H1 (cell line): ENCODE measurements around the gene IMPDH1. TPM values are rescaled to one million over a fixed set of nuclear protein-coding genes. Genes with fewer than 3 reads are reported as not detected.

ENCODE experiments used
- CTCF ChIA-PET: fragments of 300-600 bp; sonication (Branson Sonifier 250); formaldehyde crosslinking; loops from one replicate; lab custom pipeline; 2021; ENCODE audit not compliant: partially characterized antibody; lab: Charles Lee
- POLR2A ChIA-PET: fragments of 300-600 bp; sonication (Branson Sonifier 250); formaldehyde crosslinking; loops from one replicate; lab custom pipeline; 2021; ENCODE audit warnings: inconsistent platforms; ENCODE audit not compliant: partially characterized antibody; lab: Charles Lee
- DNase-seq, 2 experiments: peaks; one replicate each; pipeline versions ENCODE4 v3.0.0 to v3.0.0-alpha.2; 2010 to 2022; ENCODE audit warnings: low spot score in 2 of 2, low read depth in 1 of 2, mixed read lengths in 1 of 2
- FAIRE-seq: peaks from 2 replicates; lab custom pipeline; 2011; peaks lifted over from hg19 to GRCh38; lab: Jason Lieb, UNC
- H2AFZ ChIP-seq: 2 replicates; pipeline ENCODE4 v1.8.1; 2012; ENCODE audit warnings: low read length, inconsistent platforms
- H2AK5ac ChIP-seq: 2 replicates; pipeline ENCODE4 v1.6.1; 2013; ENCODE audit warnings: low read depth, low read length
- H2BK120ac ChIP-seq: replicated peaks from 2 replicates; pipeline ENCODE3; 2013; ENCODE audit warnings: low read depth, low read length, inconsistent platforms
- H2BK12ac ChIP-seq: 2 replicates; pipeline ENCODE4 v1.6.1; 2013; ENCODE audit warnings: low read depth, low read length
- H2BK15ac ChIP-seq: 2 replicates; pipeline ENCODE4 v1.6.1; 2013; ENCODE audit warnings: low read length
- H2BK20ac ChIP-seq: 2 replicates; pipeline ENCODE4 v1.6.1; 2013; ENCODE audit warnings: low read length
- H2BK5ac ChIP-seq: 2 replicates; pipeline ENCODE4 v1.6.1; 2013; ENCODE audit warnings: low read depth, low read length
- H3K14ac ChIP-seq: 2 replicates; pipeline ENCODE4 v1.6.1; 2013; ENCODE audit warnings: inconsistent platforms; ENCODE audit not compliant: insufficient read length
- H3K18ac ChIP-seq: 2 replicates; pipeline ENCODE4 v1.6.1; 2013; ENCODE audit warnings: low read length; ENCODE audit errors: extremely low read depth
- H3K23ac ChIP-seq: 2 replicates; pipeline ENCODE4 v1.6.1; 2013; ENCODE audit warnings: inconsistent platforms; ENCODE audit not compliant: insufficient read length
- H3K23me2 ChIP-seq: 2 replicates; pipeline ENCODE4 v1.6.1; 2013; ENCODE audit warnings: low read depth, low read length
- H3K27ac ChIP-seq: 2 replicates; pipeline ENCODE4 v1.6.1; 2011; ENCODE audit warnings: low read depth, low read length, inconsistent platforms
- H3K27me3 ChIP-seq, 4 experiments: replicated peaks in 1 of 4; 1 replicate in 1 of 4; 2 replicates in 3 of 4; pipeline versions ENCODE4 v1.6.1 to v1.8.1; 2011 to 2013; ENCODE audit warnings: low read length in 3 of 4, mild to moderate bottlenecking in 3 of 4, inconsistent platforms in 2 of 4, mixed read lengths in 2 of 4, moderate library complexity in 1 of 4; ENCODE audit not compliant: control insufficient read depth in 3 of 4, insufficient read depth in 3 of 4; ENCODE audit errors: extremely low read depth in 1 of 4
- H3K36me3 ChIP-seq, 4 experiments: 2 replicates each; pipeline versions ENCODE4 v1.6.1 to v1.8.1; 2011 to 2013; ENCODE audit warnings: mild to moderate bottlenecking in 4 of 4, low read length in 3 of 4, moderate library complexity in 2 of 4, control low read depth in 1 of 4, inconsistent platforms in 1 of 4; ENCODE audit not compliant: insufficient read depth in 4 of 4, control insufficient read depth in 2 of 4
- H3K4ac ChIP-seq: replicated peaks from 2 replicates; pipeline ENCODE3; 2013; ENCODE audit warnings: low read length, low read depth, mixed read lengths, inconsistent platforms; ENCODE audit not compliant: insufficient read length
- H3K4me1 ChIP-seq, 4 experiments: replicated peaks in 1 of 4; 1 replicate in 1 of 4; 2 replicates in 3 of 4; pipeline versions ENCODE4 v1.6.1 to v1.8.1; 2011 to 2013; ENCODE audit warnings: low read length in 3 of 4, inconsistent platforms in 2 of 4, mixed read lengths in 1 of 4; ENCODE audit not compliant: insufficient read depth in 4 of 4, control insufficient read depth in 3 of 4
- H3K4me2 ChIP-seq, 2 experiments: 2 replicates each; pipeline versions ENCODE4 v1.6.1 to v1.8.1; 2011 to 2013; ENCODE audit warnings: low read depth in 2 of 2, low read length in 2 of 2, control low read depth in 1 of 2, inconsistent platforms in 1 of 2, mild to moderate bottlenecking in 1 of 2; ENCODE audit not compliant: insufficient read depth in 1 of 2
- H3K4me3 ChIP-seq, 4 experiments: fragments of 200-600, 300-600 bp in 1 of 4; sonication (generic), shearing (Covaris generic), sonication (Bioruptor Twin) in 1 of 4; 2 replicates each; pipeline versions ENCODE4 v1.5.1 to v1.8.1; 2011 to 2016; ENCODE audit warnings: low read length in 4 of 4, low read depth in 3 of 4, control low read depth in 2 of 4, inconsistent platforms in 2 of 4, mild to moderate bottlenecking in 2 of 4, mixed read lengths in 1 of 4, moderate library complexity in 1 of 4; ENCODE audit not compliant: insufficient read depth in 2 of 4; ENCODE audit errors: extremely low read depth in 1 of 4
- H3K56ac ChIP-seq: replicated peaks from 2 replicates; pipeline ENCODE3; 2013; ENCODE audit warnings: low read depth, mild to moderate bottlenecking, mixed read lengths, low read length, inconsistent platforms; ENCODE audit not compliant: insufficient read length
- H3K79me1 ChIP-seq: 2 replicates; pipeline ENCODE4 v1.6.1; 2013; ENCODE audit warnings: low read depth, low read length, control low read depth
- H3K79me2 ChIP-seq, 2 experiments: 2 replicates each; pipeline versions ENCODE4 v1.6.1 to v1.8.1; 2012 to 2013; ENCODE audit warnings: low read length in 2 of 2, mild to moderate bottlenecking in 2 of 2, inconsistent platforms in 1 of 2; ENCODE audit not compliant: insufficient read depth in 2 of 2, control insufficient read depth in 1 of 2
- H3K9ac ChIP-seq, 4 experiments: replicated peaks in 1 of 4; 1 replicate in 1 of 4; 2 replicates in 3 of 4; pipeline versions ENCODE4 v1.6.1 to v1.8.1; 2011 to 2013; ENCODE audit warnings: low read depth in 3 of 4, low read length in 3 of 4, control low read depth in 2 of 4, mild to moderate bottlenecking in 2 of 4, moderate library complexity in 2 of 4, inconsistent platforms in 1 of 4; ENCODE audit errors: extremely low read depth in 1 of 4
- H3K9me3 ChIP-seq, 2 experiments: 2 replicates each; pipeline versions ENCODE4 v1.6.1 to v1.8.1; 2012 to 2013; ENCODE audit warnings: mild to moderate bottlenecking in 2 of 2, moderate library complexity in 2 of 2, control low read depth in 1 of 2, inconsistent platforms in 1 of 2, low read depth in 1 of 2, low read length in 1 of 2, mixed read lengths in 1 of 2; ENCODE audit not compliant: insufficient read depth in 2 of 2
- H4K20me1 ChIP-seq, 2 experiments: replicated peaks in 1 of 2; 2 replicates each; pipeline versions ENCODE3 to v1.8.1; 2011 to 2013; ENCODE audit warnings: inconsistent platforms in 2 of 2, low read length in 2 of 2, mild to moderate bottlenecking in 1 of 2; ENCODE audit not compliant: insufficient read depth in 2 of 2, control insufficient read depth in 1 of 2
- H4K5ac ChIP-seq: 2 replicates; pipeline ENCODE4 v1.6.1; 2013; ENCODE audit warnings: low read length, low read depth, mixed read lengths, inconsistent platforms; ENCODE audit not compliant: insufficient read length
- H4K8ac ChIP-seq: 2 replicates; pipeline ENCODE4 v1.8.0; 2013; ENCODE audit warnings: mild to moderate bottlenecking, moderate library complexity, low read length, inconsistent platforms; ENCODE audit not compliant: insufficient read depth; ENCODE audit errors: extremely low read depth
- H4K91ac ChIP-seq: replicated peaks from 2 replicates; pipeline ENCODE3; 2013; ENCODE audit warnings: low read length, mixed read lengths, inconsistent platforms; ENCODE audit not compliant: insufficient read length
- KDM5A ChIP-seq: fragments of 200-600 bp; IDR thresholded peaks from 2 replicates; pipeline ENCODE4 v1.7.1; 2012; ENCODE audit warnings: mild to moderate bottlenecking, low read length, inconsistent platforms, mixed read lengths
- PHF8 ChIP-seq: fragments of 200-600 bp; sonication (generic); conservative IDR thresholded peaks from 2 replicates; pipeline ENCODE4 v1.7.1; 2012; ENCODE audit warnings: low read depth, mild to moderate bottlenecking, inconsistent platforms, low read length, moderate library complexity
- POLR2A ChIP-seq, 2 experiments: IDR thresholded peaks; 1 replicate in 1 of 2; 2 replicates in 1 of 2; pipeline ENCODE4 v1.6.1; 2011; ENCODE audit warnings: low read depth in 2 of 2, low read length in 2 of 2, mild to moderate bottlenecking in 2 of 2; ENCODE audit errors: control extremely low read depth in 1 of 2
- POLR2AphosphoS5 ChIP-seq: IDR thresholded peaks from 2 replicates; pipeline ENCODE4 v1.6.1; 2011; ENCODE audit warnings: low read depth, low read length
- RNF2 ChIP-seq: fragments of 200-900, 300-1000 bp; sonication (generic); IDR thresholded peaks from 2 replicates; pipeline ENCODE4 v1.7.1; 2016; ENCODE audit warnings: borderline replicate concordance, low read depth, mild to moderate bottlenecking, antibody characterized with exemption, low read length; ENCODE audit not compliant: poor library complexity, severe bottlenecking; ENCODE audit errors: missing control alignments
- WGBS, 2 experiments: shearing (Covaris generic) in 1 of 2; methylation state at CpG; one replicate each; pipeline versions ENCODE4 v1.1.6 to v1.1.7; 2013 to 2015; ENCODE audit warnings: low lambda C conversion rate in 2 of 2, mixed read lengths in 2 of 2, inconsistent platforms in 1 of 2, low coverage in 1 of 2, missing lambda C conversion rate in 1 of 2; ENCODE audit not compliant: insufficient replicate concordance in 2 of 2, insufficient coverage in 1 of 2, insufficient read length in 1 of 2; ENCODE audit errors: extremely low coverage in 1 of 2, missing lambda C conversion rate in 1 of 2; 5-methylcytosine and 5-hydroxymethylcytosine counted together
- polyA plus RNA-seq, 7 experiments: library from polyadenylated mRNA; depleted of rRNA in 3 of 7; stranded (reverse) in 5 of 7; unstranded in 2 of 7; fragments of >200 nt in 5 of 7; fragments of 200-250 nt in 2 of 7; gene quantifications; 1 replicate in 5 of 7; 2 replicates in 1 of 7; 4 replicates in 1 of 7; pipeline versions ENCODE4 v1.2.1 to v1.2.3, GENCODE V29; 2011 to 2013; ENCODE audit warnings: missing spikeins in 2 of 7, mixed read lengths in 2 of 7
- total RNA-seq: library from RNA; stranded (reverse); fragmentation: NEBNext Ultra II Directional; extraction: Animal tissue kit (Norgen Biotek cat#: 25700); gene quantifications from 2 replicates; pipeline ENCODE4 v1.2.1, GENCODE V29; 2021

IMPDH1 gene
- total and polyA plus RNA-seq, 2 of the 8 experiments (the other 6 are each of a cell fraction or from before 2014, with no cell fraction given) = 45.8 TPM

DNA sequence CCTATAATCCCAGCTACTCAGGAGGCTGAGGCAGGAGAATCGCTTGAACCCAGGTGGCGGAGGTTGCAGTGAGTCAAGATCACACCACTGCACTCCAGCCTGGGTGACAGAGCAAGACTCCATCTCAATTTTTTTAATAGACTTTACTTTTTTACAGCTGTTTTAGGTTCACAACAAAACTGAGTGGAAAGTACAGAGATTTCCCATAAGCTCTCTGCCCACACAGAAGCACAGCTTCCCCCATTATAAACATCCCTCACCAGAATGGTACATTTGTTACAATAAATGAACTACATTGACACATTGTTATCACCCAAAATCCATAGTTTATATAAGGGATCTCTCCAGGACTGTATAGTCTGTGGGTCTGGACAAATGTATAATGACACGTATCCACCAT lies 33.7 kb downstream of the IMPDH1 start:
- Histone ChIP-seq H3K79me2 (no peaks in the 10 kb centered on the region), H3K9me3 (no peaks in the 10 kb centered on the region), H2BK12ac (no peak overlapping the region), H2BK5ac (no peak overlapping the region), H3K79me1 (no peaks in the 10 kb centered on the region), H4K91ac (no peak overlapping the region), H4K8ac (no peak overlapping the region), H3K56ac (no peak overlapping the region), H3K36me3 (no peaks in the 10 kb centered on the region), H3K18ac (no peak overlapping the region), H3K4ac (no peak overlapping the region), H3K4me1 (peaks cover 0 to 7% (median 4%) of the 10 kb centered on the region in 4 experiments; a peak in 5 of 7 replicates), H2AFZ (no peak overlapping the region), H3K27ac (no peak overlapping the region), H3K4me3 (no peak overlapping the region), H3K23me2 (no peaks in the 10 kb centered on the region), H4K20me1 (no peaks in the 10 kb centered on the region), H3K23ac (no peak overlapping the region), H2AK5ac (no peak overlapping the region), H2BK20ac (no peak overlapping the region), H3K9ac (no peak overlapping the region), H3K4me2 (no peak overlapping the region), H3K14ac (no peak overlapping the region), H2BK120ac (no peak overlapping the region), H3K27me3 (peaks cover 0 to 3% (median 0%) of the 10 kb centered on the region in 4 experiments; a peak in 1 of 7 replicates), H4K5ac (no peak overlapping the region), H2BK15ac (no peak overlapping the region)
- 96% methylated on average over 3 of the region's 3 CpGs; no CpG with 5 or more reads in 1 of the 2 experiments for WGBS, 2 experiments
- POLR2A ChIA-PET = no interaction called here
- DNase-seq (no peak), FAIRE-seq (no peak)
- CTCF ChIA-PET = interaction anchor here (0.7 to 18.9 kb wide), 6 partner anchors 9 to 49 kb away, joined by 3 to 345 read pairs (median 140); partner anchors contain the start of genes PRRT4 and RBM28
- no peak for TF ChIP-seq PHF8
- no peak for TF ChIP-seq KDM5A
- no peak for TF ChIP-seq POLR2AphosphoS5
- no peak for TF ChIP-seq POLR2A (IDR thresholded peaks at IDR 0.05; ENCODE audit: control extremely low read depth in 1 of 2, low read depth in 2 of 2, low read length in 2 of 2)
- TF ChIP-seq RNF2 = no peak
